K562 (cell line): ENCODE data around the gene DNMT1. TPM values are rescaled to one million over a fixed set of nuclear protein-coding genes. Genes with fewer than 3 reads are reported as not detected.

Experiments
- ATAC-seq: fragments of 200-7000 bp; cut with Tn5 transposase; 3 replicates; pipeline ENCODE4 v1.9.1; 2020; ENCODE audit warnings: moderate library complexity
- BruUV-seq: library from RNA; stranded (reverse); fragments of 400-500 nt; replicated peaks from 2 replicates; lab custom pipeline; 2021; lab: Mats Ljungman, UMichigan
- CTCF ChIA-PET: fragments of 300-600 bp; formaldehyde crosslinking; extraction: SDS; loops from one replicate; lab custom pipeline; 2021; ENCODE audit warnings: low intra/inter-chr PET ratio; lab: Yijun Ruan, JAX
- POLR2A ChIA-PET: fragments of 300-600, 350-650 bp; sonication (Branson Sonifier 250); formaldehyde crosslinking; extraction: SDS; loops from one replicate; lab custom pipeline; 2021; ENCODE audit warnings: antibody characterized with exemption, inconsistent platforms; lab: Yijun Ruan, JAX
- DNase-seq, 4 experiments: peaks; one replicate each; pipeline versions ENCODE4 v3.0.0 to v3.0.0-alpha.2; 2011 to 2018; ENCODE audit warnings: low spot score in 3 of 4, mixed read lengths in 3 of 4; ENCODE audit errors: extremely low read depth in 1 of 4
- FAIRE-seq: peaks from 2 replicates; lab custom pipeline; 2011; peaks lifted over from hg19 to GRCh38; lab: Jason Lieb, UNC
- H2AFZ ChIP-seq: 2 replicates; pipeline ENCODE4 v1.6.0; 2011; ENCODE audit warnings: low read depth, low read length, control low read depth, inconsistent platforms
- H3K27ac ChIP-seq: fragments of 200-600 bp; 3 replicates; pipeline ENCODE4 v1.8.0; 2011; ENCODE audit warnings: low read depth, mild to moderate bottlenecking, control low read depth, inconsistent platforms, low read length, moderate library complexity, mixed read lengths; ENCODE audit errors: extremely low read depth
- H3K27me3 ChIP-seq, 2 experiments: fragments of 300-600 bp in 1 of 2; 2 replicates in 1 of 2; 3 replicates in 1 of 2; pipeline versions ENCODE4 v1.6.0 to v1.8.0; 2011; ENCODE audit warnings: inconsistent platforms in 2 of 2, low read length in 2 of 2, mild to moderate bottlenecking in 1 of 2, mixed read lengths in 1 of 2, moderate library complexity in 1 of 2; ENCODE audit not compliant: control insufficient read depth in 2 of 2, insufficient read depth in 2 of 2
- H3K36me3 ChIP-seq: fragments of 300-600 bp; 3 replicates; pipeline ENCODE4 v1.8.0; 2011; ENCODE audit warnings: mild to moderate bottlenecking, low read length, inconsistent platforms; ENCODE audit not compliant: control insufficient read depth, insufficient read depth
- H3K4me1 ChIP-seq, 2 experiments: fragments of 200-600 bp in 1 of 2; replicated peaks in 1 of 2; 2 replicates in 1 of 2; 3 replicates in 1 of 2; pipeline versions ENCODE4 v1.5.1 to v1.8.0; 2011; ENCODE audit warnings: inconsistent platforms in 2 of 2, low read length in 2 of 2, mild to moderate bottlenecking in 1 of 2, mixed read lengths in 1 of 2, moderate library complexity in 1 of 2; ENCODE audit not compliant: control insufficient read depth in 2 of 2, insufficient read depth in 2 of 2
- H3K4me2 ChIP-seq: 2 replicates; pipeline ENCODE4 v1.6.1; 2011; ENCODE audit warnings: low read length, control low read depth, inconsistent platforms, mixed read lengths; ENCODE audit not compliant: insufficient read depth
- H3K4me3 ChIP-seq: fragments of 200-600 bp; sonication (generic), shearing (Covaris generic); 2 replicates; pipeline ENCODE4 v1.5.1; 2016; ENCODE audit warnings: control low read depth, inconsistent platforms
- H3K79me2 ChIP-seq: fragments of 200-600 bp; 3 replicates; pipeline ENCODE4 v1.8.0; 2011; ENCODE audit warnings: low read length, inconsistent platforms; ENCODE audit not compliant: control insufficient read depth, insufficient read depth
- H3K9ac ChIP-seq, 2 experiments: 2 replicates each; pipeline versions ENCODE4 v1.6.0 to v1.6.1; 2011; ENCODE audit warnings: low read depth in 2 of 2, low read length in 2 of 2, control low read depth in 1 of 2, inconsistent platforms in 1 of 2, mild to moderate bottlenecking in 1 of 2, mixed read lengths in 1 of 2; ENCODE audit not compliant: insufficient read depth in 1 of 2
- H3K9me1 ChIP-seq: one replicate; pipeline ENCODE4 v1.6.0; 2011; ENCODE audit warnings: inconsistent platforms, mild to moderate bottlenecking, low read length, moderate library complexity; ENCODE audit not compliant: control insufficient read depth, insufficient read depth
- H3K9me3 ChIP-seq: replicated peaks from 2 replicates; pipeline ENCODE4 v1.5.1; 2011; ENCODE audit warnings: low read depth, low read length, inconsistent platforms; ENCODE audit not compliant: control insufficient read depth, insufficient read depth
- H4K20me1 ChIP-seq: replicated peaks from 2 replicates; pipeline ENCODE4 v1.6.1; 2011; ENCODE audit warnings: low read length, inconsistent platforms, mixed read lengths; ENCODE audit not compliant: control insufficient read depth, insufficient read depth
- DIDO1 ChIP-seq: fragments of 450-650 bp; IDR thresholded peaks from 2 replicates; pipeline ENCODE4 v1.6.1; 2016; ENCODE audit warnings: low read depth, missing biosample characterization, missing genetic modification characterization
- EGR1 ChIP-seq: fragments of 450-650 bp; conservative IDR thresholded peaks from 2 replicates; pipeline ENCODE4 v1.6.1; 2017; ENCODE audit warnings: mild to moderate bottlenecking
- GABPB2 ChIP-seq: fragments of 250-450 bp; sonication (Bioruptor Pico); conservative IDR thresholded peaks from 2 replicates; pipeline ENCODE4 v1.5.1; 2021; ENCODE audit warnings: mild to moderate bottlenecking
- KLF1 ChIP-seq: fragments of 450-650 bp; IDR thresholded peaks from 2 replicates; pipeline ENCODE4 v1.6.1; 2016; ENCODE audit warnings: missing genetic modification characterization, missing compliant biosample characterization
- PREB ChIP-seq: sonication (generic); formaldehyde crosslinking; IDR thresholded peaks from 2 replicates; pipeline ENCODE4 v1.8.1; 2023; ENCODE audit warnings: mild to moderate bottlenecking, missing genetic modification reagents
- PTTG1 ChIP-seq: fragments of 450-650 bp; IDR thresholded peaks from 2 replicates; pipeline ENCODE4 v1.6.1; 2016; ENCODE audit warnings: low read depth, mild to moderate bottlenecking, missing genetic modification characterization, missing compliant biosample characterization
- RBM14 ChIP-seq: fragments of 200-400 bp; formaldehyde crosslinking; IDR thresholded peaks from 2 replicates; pipeline ENCODE4 v1.6.1; 2018; ENCODE audit warnings: low read depth, mild to moderate bottlenecking, low read length, moderate library complexity, borderline replicate concordance; ENCODE audit not compliant: insufficient read depth
- RFX7 ChIP-seq: fragments of 250-450 bp; sonication (Bioruptor Pico); IDR thresholded peaks from 2 replicates; pipeline ENCODE4 v1.5.1; 2021; ENCODE audit warnings: mild to moderate bottlenecking
- ZNF318 ChIP-seq, 2 experiments: fragments of 450-650 bp; IDR thresholded peaks; 2 replicates each; pipeline ENCODE4 v1.6.1; 2016; ENCODE audit warnings: mild to moderate bottlenecking in 2 of 2, borderline replicate concordance in 1 of 2, low read depth in 1 of 2, moderate library complexity in 1 of 2
- ZSCAN29 ChIP-seq: fragments of 450-650 bp; IDR thresholded peaks from 2 replicates; pipeline ENCODE4 v1.6.1; 2017
- WGBS: fragments of 100-300 bp; shearing (Covaris generic); methylation state at CpG from one replicate; pipeline ENCODE4 v1.1.6; 2016; ENCODE audit warnings: low coverage, mixed read lengths; ENCODE audit not compliant: insufficient coverage; ENCODE audit errors: missing lambda C conversion rate; 5-methylcytosine and 5-hydroxymethylcytosine counted together
- in situ Hi-C: fragments of 300-500 bp; cut with MboI; formaldehyde crosslinking; loops from 4 replicates; pipeline ENCODE4 v1.15.0; 2018; ENCODE audit warnings: inconsistent platforms, mixed read lengths
- intact Hi-C: fragments of 100-400 bp; cut with micrococcal nuclease; formaldehyde crosslinking; loops from 2 replicates; pipeline ENCODE4 v1.14.2; 2022
- polyA plus RNA-seq, 8 experiments: library from polyadenylated mRNA; depleted of rRNA in 4 of 8; stranded (reverse) in 5 of 8; unstranded in 3 of 8; fragments of >200 nt; fragmentation: Nextera tagmentation in 2 of 8; fragmentation: Illumina TruSeq in 1 of 8; extraction: Ambion mirVana in 2 of 8; extraction: Trizol in 1 of 8; gene quantifications; 2 replicates each; pipeline versions ENCODE4 v1.2.1 to v1.2.3, GENCODE V29; 2011 to 2014; ENCODE audit warnings: inconsistent platforms in 1 of 8, missing spikeins in 1 of 8
- total RNA-seq, 7 experiments: library from RNA; depleted of rRNA in 6 of 7; stranded (reverse); fragments of >200 nt in 6 of 7; fragmentation: Illumina TruSeq in 2 of 7; extraction: Trizol in 2 of 7; gene quantifications; 2 replicates each; pipeline versions ENCODE4 v1.2.1 to v1.2.3, GENCODE V29; 2011 to 2021; ENCODE audit warnings: low replicate concordance in 1 of 7

DNMT1 gene
- total and polyA plus RNA-seq, 9 of the 15 experiments (the other 6 are each of a cell fraction or from before 2014, with no cell fraction given) = 80.1 to 271 (median 121) TPM

GRCh38 chr19:10167459-10167858 lies 27.3 kb downstream of the DNMT1 start:
- in situ Hi-C loops = no loop called here
- Histone ChIP-seq H3K36me3 (peaks cover 89% of the 10 kb centered on the region), H2AFZ (no peak overlapping the region), H3K27ac (no peak overlapping the region), H3K79me2 (no peaks in the 10 kb centered on the region), H3K4me3 (no peak overlapping the region), H3K27me3 (no peaks in the 10 kb centered on the region), H4K20me1 (no peaks in the 10 kb centered on the region), H3K9me3 (no peaks in the 10 kb centered on the region), H3K4me2 (no peak overlapping the region), H3K9ac (no peak overlapping the region), H3K9me1 (no peaks in the 10 kb centered on the region), H3K4me1 (no peaks in the 10 kb centered on the region)
- ATAC-seq = no peak
- WGBS = 94% methylated on average over 6 of the region's 6 CpGs
- POLR2A ChIA-PET = interaction anchor here (0.5 to 2.0 kb wide), 4 partner anchors 10 to 21 kb away, joined by 3 to 14 read pairs (median 5); no protein-coding TSS in a partner anchor
- CTCF ChIA-PET = no interaction called here
- no peak for DNase-seq
- intact Hi-C loops = no loop called here
- TSS peak; percentile 18 for BruUV-seq
- no peak for FAIRE-seq
- TF ChIP-seq ZNF318 (IDR thresholded peaks at IDR 0.05; ENCODE audit: borderline replicate concordance in 1 of 2, low read depth in 1 of 2) (no peak), RBM14 (no peak), GABPB2 (CRISPR knock-in tag) (no peak), KLF1 (tag) (no peak), PTTG1 (tag) (no peak), PREB (CRISPR knock-in tag) (no peak), RFX7 (CRISPR knock-in tag) (no peak), EGR1 (no peak), DIDO1 (tag) (no peak), ZSCAN29 (no peak)
